ENCODE data around the gene RPGRIP1.

Gene RPGRIP1

GRCh38 chr14:21240417-21240816 is 39.5 kb upstream of the RPGRIP1 start:
- TF ChIP-seq CTCF (IDR thresholded peaks at IDR 0.05) (no peak), ZFX (IDR thresholded peaks at IDR 0.05; ENCODE audit: borderline replicate concordance) (no peak)
- no peak overlapping the region for H3K27ac ChIP-seq

GRCh38 chr14:21241218-21241819 is 38.6 kb upstream of the RPGRIP1 start:
- TF ChIP-seq ZFX (IDR thresholded peaks at IDR 0.05; ENCODE audit: borderline replicate concordance) (no peak), CTCF (IDR thresholded peaks at IDR 0.05) (peak; percentile 69)
- no peak overlapping the region for H3K27ac ChIP-seq

GRCh38 chr14:21244544-21244943 is 35.3 kb upstream of the RPGRIP1 start:
- TF ChIP-seq ZFX (IDR thresholded peaks at IDR 0.05; ENCODE audit: borderline replicate concordance) (no peak), CTCF (IDR thresholded peaks at IDR 0.05) (no peak)
- H3K27ac ChIP-seq: no peak overlapping the region

- H3K27ac ChIP-seq: peak overlapping the region; percentile 21
- TF ChIP-seq ZFX (IDR thresholded peaks at IDR 0.05; ENCODE audit: borderline replicate concordance) (no peak), CTCF (IDR thresholded peaks at IDR 0.05) (no peak)
Observed at GRCh38 chr14:21245813-21246212, 34.1 kb upstream of the RPGRIP1 start.

GRCh38 chr14:21248338-21248737 is 31.5 kb upstream of the RPGRIP1 start:
- TF ChIP-seq CTCF (IDR thresholded peaks at IDR 0.05) (no peak), ZFX (IDR thresholded peaks at IDR 0.05; ENCODE audit: borderline replicate concordance) (no peak)
- H3K27ac ChIP-seq: peak overlapping the region; percentile 21; the same call in 1 of the 2 replicates

GRCh38 chr14:21248739-21249411 is 31.0 kb upstream of the RPGRIP1 start:
- TF ChIP-seq ZFX (IDR thresholded peaks at IDR 0.05; ENCODE audit: borderline replicate concordance) (no peak), CTCF (IDR thresholded peaks at IDR 0.05) (no peak)
- 0 out of 2 replicates have a peak overlapping the region, but pooled peaks have one; percentile 21 for H3K27ac ChIP-seq

GRCh38 chr14:21251215-21251614 is 28.7 kb upstream of the RPGRIP1 start:
- TF ChIP-seq CTCF (IDR thresholded peaks at IDR 0.05): no peak
- no peak for TF ChIP-seq ZFX (IDR thresholded peaks at IDR 0.05; ENCODE audit: borderline replicate concordance)
- H3K27ac ChIP-seq: no peak overlapping the region
